ENCODE measurements around the gene SH2D4B. TPM values are rescaled to one million over a fixed set of nuclear protein-coding genes. Genes with fewer than 3 reads are reported as not detected.

The SH2D4B gene
- total RNA-seq, 3 donors from 2014 or later (not counting 1 experiment from before 2014, with no cell fraction given), result 0.19 to 0.30 (median 0.27) TPM

GRCh38 chr10:80520661-80521470 lies 16.8 kb upstream of the SH2D4B start:
- Histone ChIP-seq H3K4me3 (ENCODE audit: low read length) (no peak overlapping the region), H3K27ac (ENCODE audit: low read length) (no peak overlapping the region), H3K27me3 (ENCODE audit: control insufficient read depth, insufficient read depth, low read length) (no peaks in the 10 kb centered on the region), H3K9me3 (ENCODE audit: control insufficient read depth, insufficient read depth, low read length) (no peaks in the 10 kb centered on the region), H3K36me3 (ENCODE audit: control insufficient read depth, insufficient read depth, low read length) (peaks cover 51% of the 10 kb centered on the region), H3K4me1 (ENCODE audit: control insufficient read depth, insufficient read depth, low read length) (peaks cover 33% of the 10 kb centered on the region)
- H3K36me3 Mint-ChIP-seq, result peaks cover 6% of the 10 kb centered on the region
- intact Hi-C loops (cut with micrococcal nuclease), result no loop called here
- TF ChIP-seq CTCF (IDR thresholded peaks at IDR 0.05), result no peak
- H3K27me3 Mint-ChIP-seq (ENCODE audit: low read depth in 2 of 2), result no peaks in the 10 kb centered on the region
- no peaks in the 10 kb centered on the region for H3K9me3 Mint-ChIP-seq
- peaks cover 60 to 62% of the 10 kb centered on the region in 2 donors for H3K4me1 Mint-ChIP-seq
- ATAC-seq (no peak), DNase-seq (no peak)
- 85% methylated on average over 10 of the region's 10 CpGs for WGBS (ENCODE audit: insufficient coverage)
- H3K27ac Mint-ChIP-seq, result peak overlapping the region; percentile 76 to 81
- H3K4me3 Mint-ChIP-seq, result no peak overlapping the region

DNA sequence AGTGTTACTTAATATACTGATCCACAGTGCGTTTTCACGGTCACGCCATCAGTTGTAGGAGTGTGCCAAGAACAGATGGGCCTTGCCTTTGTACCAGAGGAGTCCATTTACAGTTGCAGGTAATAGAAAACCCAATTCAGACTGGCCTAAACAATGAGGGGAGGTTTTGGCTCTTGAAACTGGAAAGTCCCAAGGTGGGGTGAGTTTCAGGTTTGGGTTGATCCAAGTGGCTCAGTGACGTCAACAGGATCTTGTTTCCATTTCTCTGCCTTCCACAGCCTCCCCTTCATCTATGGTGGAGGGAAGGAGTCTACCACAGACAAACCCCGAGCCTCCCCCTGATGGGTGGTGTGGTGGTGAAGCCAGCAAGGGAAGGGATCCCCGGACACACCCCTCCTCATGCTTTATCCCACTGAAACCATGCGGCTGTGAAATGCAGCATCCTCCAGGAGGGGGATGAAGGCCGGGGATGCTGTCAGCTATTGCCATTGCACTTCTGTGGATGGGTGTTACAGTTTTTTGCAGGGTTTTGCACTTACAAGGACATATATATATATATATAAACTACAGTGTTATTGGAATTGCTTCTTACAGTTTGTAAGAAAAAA lies 14.8 kb upstream of the SH2D4B start:
- Mint-ChIP-seq H3K4me3 (no peak overlapping the region), H3K9me3 (no peaks in the 10 kb centered on the region), H3K4me1 (peaks cover 60% of the 10 kb centered on the region in 2 donors), H3K36me3 (no peaks in the 10 kb centered on the region), H3K27me3 (ENCODE audit: low read depth in 2 of 2) (no peaks in the 10 kb centered on the region), H3K27ac (peak overlapping the region; percentile 68 to 79)
- peak in 1 of 2 donors; percentile 65 for DNase-seq
- peak in 1 of 3 donors; percentile 11 for ATAC-seq
- peaks cover 43% of the 10 kb centered on the region for H3K4me1 ChIP-seq (ENCODE audit: control insufficient read depth, insufficient read depth, low read length)
- H3K4me3 ChIP-seq (ENCODE audit: low read length), result no peak overlapping the region
- H3K9me3 ChIP-seq (ENCODE audit: control insufficient read depth, insufficient read depth, low read length), result no peaks in the 10 kb centered on the region
- intact Hi-C loops (cut with micrococcal nuclease), result no loop called here
- WGBS (ENCODE audit: insufficient coverage), result 100% methylated on average over 3 of the region's 8 CpGs
- peaks cover 32% of the 10 kb centered on the region for H3K36me3 ChIP-seq (ENCODE audit: control insufficient read depth, insufficient read depth, low read length)
- H3K27me3 ChIP-seq (ENCODE audit: control insufficient read depth, insufficient read depth, low read length), result no peaks in the 10 kb centered on the region
- H3K27ac ChIP-seq (ENCODE audit: low read length), result no peak overlapping the region
- no peak for TF ChIP-seq CTCF (IDR thresholded peaks at IDR 0.05)

DNA sequence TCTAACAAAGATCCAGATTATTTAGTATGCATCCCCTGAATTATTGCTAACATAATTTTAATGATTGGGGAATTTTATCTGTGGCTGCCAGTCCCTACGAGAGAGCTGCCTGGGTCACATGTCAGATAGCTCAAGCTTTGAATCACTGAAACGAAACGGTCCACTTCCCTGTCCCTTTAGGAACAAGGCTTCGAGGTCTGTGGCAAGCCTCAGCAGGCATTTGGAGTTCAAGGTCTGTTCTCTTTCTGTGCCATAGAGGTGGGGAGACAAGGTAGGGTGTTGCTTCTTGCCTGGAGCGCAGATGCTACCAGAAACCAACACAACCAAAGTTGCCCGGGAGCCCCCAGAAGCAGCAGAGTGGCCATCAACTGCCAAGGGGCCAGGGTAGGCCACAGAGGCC lies 13.9 kb upstream of the SH2D4B start:
- H3K4me1 Mint-ChIP-seq, result peaks cover 51% of the 10 kb centered on the region in 2 donors
- no peaks in the 10 kb centered on the region for H3K9me3 ChIP-seq (ENCODE audit: control insufficient read depth, insufficient read depth, low read length)
- no peaks in the 10 kb centered on the region for H3K9me3 Mint-ChIP-seq
- DNase-seq, result no peak
- H3K4me3 ChIP-seq (ENCODE audit: low read length), result no peak overlapping the region
- intact Hi-C loops (cut with micrococcal nuclease), result no loop called here
- no peaks in the 10 kb centered on the region for H3K27me3 ChIP-seq (ENCODE audit: control insufficient read depth, insufficient read depth, low read length)
- no peak for TF ChIP-seq CTCF (IDR thresholded peaks at IDR 0.05)
- no peaks in the 10 kb centered on the region for H3K27me3 Mint-ChIP-seq (ENCODE audit: low read depth in 2 of 2)
- WGBS (ENCODE audit: insufficient coverage), result 67% methylated on average over 6 of the region's 6 CpGs
- no peak overlapping the region for H3K27ac ChIP-seq (ENCODE audit: low read length)
- peak in 1 of 3 donors; percentile 20 for ATAC-seq
- H3K4me3 Mint-ChIP-seq, result no peak overlapping the region
- H3K36me3 Mint-ChIP-seq, result no peaks in the 10 kb centered on the region
- peak overlapping the region; percentile 68 to 79 for H3K27ac Mint-ChIP-seq
- peaks cover 43% of the 10 kb centered on the region for H3K4me1 ChIP-seq (ENCODE audit: control insufficient read depth, insufficient read depth, low read length)
- peaks cover 23% of the 10 kb centered on the region for H3K36me3 ChIP-seq (ENCODE audit: control insufficient read depth, insufficient read depth, low read length)
